Islet precursor cell (in vitro differentiated cells): Measurements from ENCODE around the gene AGBL4.

Experiments
- DNase-seq: peaks from one replicate; pipeline ENCODE4 v3.0.0-alpha.2; 2018

The AGBL4 gene

GRCh38 chr1:48610628-48611542 lies 1412.9 kb downstream of the AGBL4 start:
- DNase-seq = peak; percentile 58

GRCh38 chr1:48608882-48609281 lies 1414.9 kb downstream of the AGBL4 start:
- no peak for DNase-seq

GRCh38 chr1:48603222-48603621 lies 1420.5 kb downstream of the AGBL4 start:
- no peak for DNase-seq

GRCh38 chr1:48602349-48602748 lies 1421.4 kb downstream of the AGBL4 start:
- no peak for DNase-seq

GRCh38 chr1:48600182-48600581 lies 1423.6 kb downstream of the AGBL4 start:
- no peak for DNase-seq

- no peak for DNase-seq
Measured at GRCh38 chr1:48597663-48598062, 1426.1 kb downstream of the AGBL4 start.

- peak; percentile 80 for DNase-seq
Measured at GRCh38 chr1:48596046-48596445, 1427.7 kb downstream of the AGBL4 start.

- no peak for DNase-seq
Measured at GRCh38 chr1:48595613-48596012, 1428.1 kb downstream of the AGBL4 start.

GRCh38 chr1:48592330-48592729 lies 1431.4 kb downstream of the AGBL4 start:
- DNase-seq = no peak

- DNase-seq = no peak
Measured at GRCh38 chr1:48591181-48591580, 1432.6 kb downstream of the AGBL4 start.

- no peak for DNase-seq
Measured at GRCh38 chr1:48588061-48588460, 1435.7 kb downstream of the AGBL4 start.

- DNase-seq = no peak
Measured at GRCh38 chr1:48582408-48582807, 1441.3 kb downstream of the AGBL4 start.

- no peak for DNase-seq
Measured at GRCh38 chr1:48581270-48581669, 1442.5 kb downstream of the AGBL4 start.

GRCh38 chr1:48576565-48576964 lies 1447.2 kb downstream of the AGBL4 start:
- no peak for DNase-seq

GRCh38 chr1:48572646-48573258 lies 1451.0 kb downstream of the AGBL4 start:
- peak; percentile 92 for DNase-seq

GRCh38 chr1:48572134-48572533 lies 1451.6 kb downstream of the AGBL4 start:
- no peak for DNase-seq

GRCh38 chr1:48571303-48571987 lies 1452.3 kb downstream of the AGBL4 start:
- DNase-seq = no peak

- no peak for DNase-seq
Measured at GRCh38 chr1:48570568-48570967, 1453.2 kb downstream of the AGBL4 start.

- no peak for DNase-seq
Measured at GRCh38 chr1:48568501-48568900, 1455.3 kb downstream of the AGBL4 start.

GRCh38 chr1:48566492-48566891 lies 1457.3 kb downstream of the AGBL4 start:
- DNase-seq = no peak

GRCh38 chr1:48563021-48563420 lies 1460.7 kb downstream of the AGBL4 start:
- no peak for DNase-seq

GRCh38 chr1:48561444-48561843 lies 1462.3 kb downstream of the AGBL4 start:
- no peak for DNase-seq

- DNase-seq = no peak
Measured at GRCh38 chr1:48560577-48560976, 1463.2 kb downstream of the AGBL4 start.

GRCh38 chr1:48560116-48560515 lies 1463.6 kb downstream of the AGBL4 start:
- DNase-seq = no peak
